Keratinocyte (primary cell): Measurements from ENCODE around the gene MCM5.

ENCODE experiments used
- CTCF ChIP-seq, 3 experiments: IDR thresholded peaks in 1 of 3; conservative IDR thresholded peaks in 1 of 3; optimal IDR thresholded peaks in 1 of 3; 2 replicates in 2 of 3; 3 replicates in 1 of 3; pipeline versions ENCODE3 to v1.5.1; 2011; ENCODE audit warnings: low read length in 3 of 3, mild to moderate bottlenecking in 3 of 3, moderate library complexity in 2 of 3, control low read depth in 1 of 3, inconsistent platforms in 1 of 3; ENCODE audit not compliant: insufficient read depth in 2 of 3; ENCODE audit errors: extremely low read depth in 1 of 3
- EZH2 ChIP-seq: IDR thresholded peaks from one replicate; pipeline ENCODE4 v1.6.1; 2012; ENCODE audit warnings: inconsistent platforms, mild to moderate bottlenecking, low read length, moderate library complexity

GRCh38 chr22:35361001-35361558, 38.9 kb upstream of the MCM5 start:
- TF ChIP-seq CTCF (optimal IDR thresholded peaks at IDR 0.05 in 1 of 3, IDR thresholded peaks at IDR 0.05 in 1 of 3, conservative IDR thresholded peaks at IDR 0.05 in 1 of 3; ENCODE audit: extremely low read depth in 1 of 3, insufficient read depth in 2 of 3, low read length in 3 of 3) (no peak), EZH2 (no peak)
